Measurements from ENCODE around the gene EEA1.

The EEA1 gene

GRCh38 chr12:92886131-92886530 lies 43.0 kb downstream of the EEA1 start:
- DNase-seq (ENCODE audit: low read depth), result no peak

- no peak for DNase-seq (ENCODE audit: low read depth)
These were observed 49.3 kb downstream of the EEA1 start for GRCh38 chr12:92879698-92880322.

DNA sequence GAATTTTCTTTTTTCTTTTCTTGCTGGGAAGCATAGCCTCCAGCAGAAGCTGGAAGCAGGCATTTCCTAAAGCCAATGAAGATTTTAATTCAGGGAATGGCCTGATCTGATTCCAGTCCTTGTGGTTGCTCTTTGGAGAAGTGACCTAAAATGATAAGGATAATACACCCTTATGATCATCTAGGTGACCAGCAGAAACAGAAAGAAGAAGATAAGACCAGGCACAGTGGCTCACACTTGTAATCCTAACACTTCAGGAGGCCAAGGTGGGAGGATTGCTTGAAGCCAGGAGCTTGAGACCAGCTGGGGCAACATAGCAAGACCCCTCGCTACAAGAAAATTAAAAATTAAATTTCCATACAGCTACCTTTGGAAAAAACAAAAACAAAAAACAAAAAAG lies 51.2 kb downstream of the EEA1 start:
- no peak for DNase-seq (ENCODE audit: low read depth)

DNA sequence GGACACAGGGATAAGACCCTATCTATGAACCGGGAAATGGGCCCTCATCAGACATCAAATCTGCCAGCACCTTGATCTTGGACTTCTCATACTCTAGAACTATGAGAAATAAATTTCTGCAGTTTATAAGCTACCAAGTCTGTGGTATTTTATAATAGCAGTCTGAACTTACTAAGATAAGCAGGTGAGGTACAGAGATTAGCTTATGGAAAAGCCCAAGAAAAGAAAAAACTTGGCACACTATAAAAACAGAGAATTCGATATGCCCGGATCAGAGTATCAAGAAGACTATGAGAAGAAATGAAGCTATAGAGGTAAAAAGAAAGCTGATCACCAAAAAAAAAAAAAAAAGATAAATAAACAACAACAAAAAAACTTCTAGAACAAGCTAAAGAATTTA lies 52.6 kb downstream of the EEA1 start:
- DNase-seq (ENCODE audit: low read depth), result no peak

DNA sequence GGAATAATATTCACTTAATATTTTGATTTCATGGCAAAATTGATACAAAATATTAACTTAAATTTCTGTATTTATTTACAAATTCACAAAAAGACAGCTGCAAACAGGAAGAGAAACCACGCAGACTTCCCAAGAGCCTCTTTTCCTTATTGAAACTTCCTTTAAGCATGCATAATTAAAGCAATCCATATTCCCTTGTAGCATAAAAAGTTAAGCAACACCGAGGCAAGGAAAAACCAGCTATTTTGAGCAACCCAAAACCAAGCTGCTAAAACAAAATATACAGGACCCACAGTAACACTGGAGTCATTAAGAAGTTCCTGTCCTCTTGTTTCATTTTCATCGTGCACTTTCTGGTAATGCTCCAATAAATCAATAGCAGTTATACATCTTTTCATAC lies 58.0 kb downstream of the EEA1 start:
- no peak for DNase-seq (ENCODE audit: low read depth)

DNA sequence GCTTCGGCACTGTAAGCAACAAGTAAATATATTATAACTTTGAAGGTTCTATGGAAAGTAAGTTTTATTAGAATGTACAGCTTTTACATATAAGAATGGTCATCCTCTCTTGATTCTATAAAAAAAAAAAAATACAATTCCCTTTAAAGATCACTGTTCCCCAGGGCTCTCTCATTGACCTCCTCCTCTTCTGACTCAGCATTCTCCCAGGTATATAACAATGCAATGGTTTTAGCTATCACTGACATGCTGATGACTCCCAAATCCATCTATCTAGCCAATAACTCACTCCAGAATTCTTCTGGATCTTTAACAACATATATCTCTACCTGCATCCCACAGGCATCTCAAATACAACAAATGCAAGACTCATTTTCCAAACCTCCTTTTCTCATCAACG lies 62.7 kb downstream of the EEA1 start:
- DNase-seq (ENCODE audit: low read depth), result no peak

- no peak for DNase-seq (ENCODE audit: low read depth)
These were observed 65.8 kb downstream of the EEA1 start for GRCh38 chr12:92863251-92863650.

DNA sequence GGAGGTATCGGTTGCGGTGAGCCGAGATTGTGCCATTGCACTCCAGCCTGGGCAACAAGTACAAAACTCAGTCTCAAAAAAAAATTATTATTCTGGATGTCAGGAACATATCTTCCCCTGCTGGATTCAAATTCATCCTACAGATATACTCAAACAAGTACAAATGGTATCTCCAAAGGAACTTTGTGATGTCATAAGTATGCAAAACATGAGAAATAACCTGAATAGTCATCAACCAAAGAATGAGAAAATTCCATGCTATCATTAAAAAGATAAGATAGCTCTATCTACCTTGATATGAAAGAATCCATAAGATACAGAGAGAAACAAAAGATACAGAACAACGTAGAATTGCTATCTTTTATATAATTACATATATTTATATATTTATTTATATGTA lies 67.7 kb downstream of the EEA1 start:
- DNase-seq (ENCODE audit: low read depth), result no peak

GRCh38 chr12:92860521-92860920 lies 68.6 kb downstream of the EEA1 start:
- no peak for DNase-seq (ENCODE audit: low read depth)

DNA sequence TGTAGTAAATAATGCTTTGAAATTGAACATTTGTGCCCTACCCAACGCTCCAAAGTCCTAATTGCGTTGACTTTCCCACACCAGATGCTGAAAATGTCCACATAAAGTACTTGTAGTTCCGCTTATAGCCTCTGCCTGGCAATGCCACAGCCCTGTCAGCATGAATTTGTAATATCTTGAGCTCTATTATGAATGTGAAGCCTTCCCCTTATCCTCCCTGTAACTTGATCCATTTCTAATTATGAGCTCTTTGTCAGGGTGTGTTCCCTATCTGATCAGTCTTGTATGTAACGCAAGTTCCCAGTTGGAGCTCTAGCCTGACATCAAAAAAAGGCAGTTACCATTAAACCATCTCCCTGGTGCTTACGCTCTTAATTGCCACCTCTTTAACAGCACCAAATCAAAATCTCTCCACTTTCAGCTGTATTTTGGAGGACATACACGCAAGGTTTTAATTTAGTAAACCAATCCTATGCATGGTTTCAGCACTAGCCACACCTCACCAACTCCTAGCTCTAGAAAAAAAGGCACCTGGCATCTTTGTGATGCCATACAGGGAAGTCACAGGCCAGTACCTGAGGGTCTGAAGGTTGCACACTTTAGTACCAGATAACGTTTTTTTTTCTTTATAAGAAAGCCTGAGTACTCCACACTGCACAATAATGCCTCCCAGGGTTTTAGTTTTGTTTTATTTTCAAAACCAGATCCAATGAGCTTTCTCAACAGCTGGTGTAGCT lies 69.3 kb downstream of the EEA1 start:
- no peak for DNase-seq (ENCODE audit: low read depth)

GRCh38 chr12:92857818-92858217 lies 71.3 kb downstream of the EEA1 start:
- DNase-seq (ENCODE audit: low read depth), result no peak

DNA sequence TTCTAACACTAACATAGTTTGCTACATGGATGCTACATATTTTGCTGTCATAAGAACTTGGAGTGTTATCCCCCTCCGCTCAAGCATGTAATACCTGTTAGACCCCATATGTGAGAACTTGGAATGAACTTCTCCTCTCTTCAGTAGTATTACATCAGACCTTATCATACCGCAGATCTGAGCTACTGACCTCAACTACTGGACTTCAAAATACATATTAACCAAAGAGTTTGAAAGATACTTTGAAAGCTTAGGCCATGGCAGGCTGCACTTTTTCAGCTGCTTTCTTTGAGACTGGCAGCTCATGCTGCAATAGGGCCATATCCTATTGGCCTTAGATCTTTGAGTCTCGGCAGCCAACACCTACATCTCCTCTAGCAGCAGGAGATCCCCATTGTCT lies 74.8 kb downstream of the EEA1 start:
- DNase-seq (ENCODE audit: low read depth), result no peak

DNA sequence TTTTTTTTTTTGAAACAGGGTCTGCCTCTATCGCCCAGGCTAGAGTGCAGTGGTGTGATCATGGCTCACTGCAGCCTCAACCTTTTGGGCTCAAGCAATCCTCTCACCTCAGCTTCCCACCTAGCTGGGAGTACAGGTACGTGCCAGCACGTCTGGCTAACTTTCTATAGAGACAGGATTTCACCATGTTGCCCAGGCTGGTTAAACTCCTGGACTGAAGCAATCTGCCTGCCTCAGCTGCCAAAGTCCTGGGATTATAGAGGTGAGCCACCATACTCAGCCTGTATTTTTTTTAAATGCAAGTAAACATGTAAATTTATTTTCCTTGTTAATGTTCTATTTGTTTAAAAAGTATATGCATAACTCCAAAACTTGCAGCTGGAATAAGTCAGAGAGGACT lies 80.4 kb downstream of the EEA1 start:
- no peak for DNase-seq (ENCODE audit: low read depth)

DNA sequence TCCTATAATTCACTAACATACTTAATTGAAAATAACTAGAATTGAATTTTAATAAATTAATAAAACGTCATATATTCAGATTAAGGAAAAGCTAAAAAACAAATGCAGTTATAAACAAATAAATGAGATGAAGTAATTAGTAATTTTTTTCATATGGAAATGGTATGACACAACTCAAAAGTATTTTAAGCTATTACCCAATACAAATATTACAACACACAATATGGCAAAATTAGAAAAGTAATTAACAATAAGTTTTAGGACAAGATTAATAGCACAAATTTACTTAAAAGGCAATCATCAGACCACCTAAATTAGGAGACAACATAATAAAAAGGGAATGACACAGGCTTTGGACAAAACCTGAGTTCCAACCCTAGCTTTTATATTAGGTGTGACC lies 81.7 kb downstream of the EEA1 start:
- no peak for DNase-seq (ENCODE audit: low read depth)

DNA sequence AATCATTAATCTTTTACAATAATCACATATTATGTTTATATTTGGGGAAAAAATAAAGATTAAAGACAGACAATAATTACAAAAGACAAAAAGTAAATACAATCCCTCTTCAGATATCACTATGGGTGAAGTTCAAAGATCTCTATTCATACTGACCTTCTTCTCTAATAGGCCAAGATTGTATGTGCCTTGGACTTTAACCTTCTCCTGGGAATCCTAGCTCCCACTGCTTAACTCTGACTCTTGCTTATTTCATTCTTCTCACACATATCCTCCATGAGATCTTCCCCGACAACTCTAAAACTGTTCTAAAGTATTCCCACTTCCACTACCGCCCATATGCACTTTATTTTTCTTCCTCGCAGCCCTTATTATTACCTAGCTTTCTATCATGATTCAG lies 83.8 kb downstream of the EEA1 start:
- DNase-seq (ENCODE audit: low read depth), result no peak

GRCh38 chr12:92844151-92844763 lies 84.8 kb downstream of the EEA1 start:
- no peak for DNase-seq (ENCODE audit: low read depth)

DNA sequence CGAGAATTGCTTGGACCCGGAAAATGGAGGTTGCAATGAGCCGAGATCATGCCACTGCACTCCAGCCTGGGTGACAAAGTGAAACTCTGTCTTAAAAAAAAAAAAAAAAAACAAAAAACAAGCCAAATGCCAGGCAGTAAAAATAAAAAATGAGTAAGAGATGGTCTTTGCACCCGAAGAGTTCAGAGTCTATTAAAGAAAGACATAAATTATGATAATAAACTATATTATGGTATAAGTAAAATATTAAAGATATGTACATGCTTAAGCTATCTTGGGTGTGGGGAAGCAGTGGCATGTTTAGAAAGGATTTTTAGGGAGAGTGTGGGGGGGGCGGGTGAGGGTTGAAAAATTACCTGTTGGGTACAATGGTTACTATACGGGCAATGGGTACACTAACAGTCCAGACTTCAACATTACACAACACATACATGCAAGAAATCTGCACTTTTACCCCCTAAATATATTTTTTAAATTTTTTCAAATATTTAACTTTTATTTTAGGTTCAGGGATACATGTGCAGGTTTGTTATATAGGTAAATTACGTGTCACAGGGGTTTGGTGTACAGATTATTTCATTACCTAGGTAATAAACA lies 99.3 kb downstream of the EEA1 start:
- DNase-seq (ENCODE audit: low read depth), result no peak

GRCh38 chr12:92828565-92828964 lies 100.5 kb downstream of the EEA1 start:
- DNase-seq (ENCODE audit: low read depth), result no peak

DNA sequence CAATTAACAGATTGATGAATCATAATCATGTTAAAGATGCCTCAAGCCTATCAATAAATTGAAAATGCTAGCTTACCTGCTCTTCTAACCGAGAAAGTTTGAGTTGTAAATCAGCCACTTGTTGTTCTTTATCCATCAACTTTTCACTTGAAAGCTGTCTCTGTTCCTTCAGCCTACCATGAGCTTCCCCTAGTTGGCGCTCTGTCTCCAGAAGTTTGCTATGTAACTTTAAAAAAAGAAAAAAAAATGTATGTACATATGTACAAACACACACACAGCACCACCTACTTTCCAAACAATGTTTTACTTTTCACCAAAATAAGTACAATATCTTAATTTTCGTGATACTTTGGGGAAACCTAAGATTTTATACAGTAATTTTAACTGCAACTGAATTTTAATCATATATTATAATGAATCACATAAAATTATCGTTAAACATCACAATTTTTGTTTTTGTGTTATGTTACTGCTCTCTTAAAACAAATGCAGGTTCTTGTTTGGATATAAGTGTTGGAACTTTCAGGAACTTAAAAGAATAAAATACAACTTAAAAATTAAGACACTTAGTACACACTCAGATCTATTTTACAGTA lies 101.2 kb downstream of the EEA1 start:
- DNase-seq (ENCODE audit: low read depth), result no peak

- no peak for DNase-seq (ENCODE audit: low read depth)
These were observed 108.0 kb downstream of the EEA1 start for GRCh38 chr12:92821142-92821541.

- DNase-seq (ENCODE audit: low read depth), result no peak
These were observed 114.5 kb downstream of the EEA1 start for GRCh38 chr12:92814584-92814983.

DNA sequence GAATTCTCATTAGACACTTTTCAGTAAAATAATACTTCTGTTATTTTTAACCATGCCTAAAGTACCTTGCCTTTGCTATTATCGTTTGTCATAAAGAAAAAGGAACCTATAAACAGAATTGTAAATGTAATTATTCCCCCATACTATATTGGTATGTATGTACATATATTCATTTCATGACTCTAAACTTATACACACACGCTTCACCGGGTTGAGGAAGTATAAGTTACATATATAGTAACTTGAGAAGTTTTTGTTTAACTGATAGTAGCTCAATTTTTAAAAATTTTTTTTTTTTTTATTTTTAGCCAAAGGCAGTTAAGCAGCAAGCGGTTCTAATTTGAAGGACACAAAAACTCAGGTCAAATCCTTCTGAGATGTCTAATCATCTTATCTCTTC lies 118.7 kb downstream of the EEA1 start:
- DNase-seq (ENCODE audit: low read depth), result no peak

DNA sequence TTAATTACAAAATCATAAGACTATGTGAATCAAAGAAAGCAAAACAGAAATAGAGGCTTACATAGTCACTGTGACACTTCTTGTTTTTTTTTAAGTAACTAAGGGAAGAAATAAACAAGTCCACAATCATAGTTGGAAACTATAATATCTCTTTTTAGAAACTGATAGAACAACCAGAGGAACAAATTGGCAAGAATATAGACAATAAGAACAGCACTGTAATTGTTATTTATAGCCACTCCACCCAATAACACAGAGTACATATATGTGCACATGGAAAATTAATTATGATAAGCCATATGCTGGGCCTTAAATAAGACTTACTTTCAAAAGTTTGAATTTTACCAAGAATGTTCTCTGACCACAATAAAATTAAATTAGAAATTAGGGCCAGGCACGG lies 125.2 kb downstream of the EEA1 start:
- DNase-seq (ENCODE audit: low read depth), result no peak

Data from stimulated activated CD8-positive, alpha-beta memory T cell treated with anti-CD3 and anti-CD28 coated beads, Interleukin-12 subunit alpha, Interleukin-12 subunit beta, amount 100 ng/mL, for 4 hours (primary cell).